GM12891 (cell line): ENCODE data around the gene SUGP1.

ENCODE experiments used
- PAX5 ChIP-seq: IDR thresholded peaks from 2 replicates; pipeline ENCODE4 v1.6.1; 2011; ENCODE audit warnings: low read length, moderate library complexity, mild to moderate bottlenecking; ENCODE audit not compliant: insufficient read depth, severe bottlenecking
- POLR2A ChIP-seq: IDR thresholded peaks from 2 replicates; pipeline ENCODE4 v1.6.1; 2011; ENCODE audit warnings: low read depth, low read length, control low read depth
- POLR2AphosphoS5 ChIP-seq: IDR thresholded peaks from 2 replicates; pipeline ENCODE4 v1.6.1; 2011; ENCODE audit warnings: low read depth, low read length, control low read depth
- POU2F2 ChIP-seq: IDR thresholded peaks from 2 replicates; pipeline ENCODE4 v1.6.1; 2011; ENCODE audit warnings: low read depth, mild to moderate bottlenecking, control low read depth, low read length, moderate library complexity

- TF ChIP-seq POLR2A = no peak
- TF ChIP-seq POU2F2 = no peak
- TF ChIP-seq POLR2AphosphoS5 = no peak
- TF ChIP-seq PAX5 = no peak
These were observed 59.7 kb downstream of the SUGP1 start for GRCh38 chr19:19260417-19261214.
